Mammary epithelial cell (primary cell): ENCODE measurements around the gene AHCYL1.

Experiments used
- CTCF ChIP-seq, 2 donors: IDR thresholded peaks in 1 of 2; conservative IDR thresholded peaks in 1 of 2; 2 replicates each; pipeline ENCODE4 v1.5.1; 2011 to 2012; ENCODE audit warnings: inconsistent platforms in 2 of 2, low read length in 2 of 2, mild to moderate bottlenecking in 2 of 2, control low read depth in 1 of 2, low read depth in 1 of 2; ENCODE audit not compliant: insufficient read depth in 1 of 2; ENCODE audit errors: extremely low read depth in 1 of 2
- EZH2 ChIP-seq: IDR thresholded peaks from 2 replicates; pipeline ENCODE4 v1.6.1; 2012; ENCODE audit warnings: low read length, inconsistent platforms, borderline replicate concordance

- TF ChIP-seq CTCF (conservative IDR thresholded peaks at IDR 0.05 in 1 of 2, IDR thresholded peaks at IDR 0.05 in 1 of 2; ENCODE audit: extremely low read depth in 1 of 2, insufficient read depth in 1 of 2, low read depth in 1 of 2, low read length in 2 of 2) = no peak
- no peak for TF ChIP-seq EZH2
Measured at GRCh38 chr1:109990302-109990653, 5.7 kb downstream of the AHCYL1 start.
